K562 (cell line): ENCODE measurements around the gene NFS1. TPM values are rescaled to one million over a fixed set of nuclear protein-coding genes. Genes with fewer than 3 reads are reported as not detected.

Source experiments
- ATAC-seq: fragments of 200-7000 bp; cut with Tn5 transposase; 3 replicates; pipeline ENCODE4 v1.9.1; 2020; ENCODE audit warnings: moderate library complexity
- BruUV-seq: library from RNA; stranded (reverse); fragments of 400-500 nt; replicated peaks from 2 replicates; lab custom pipeline; 2021; lab: Mats Ljungman, UMichigan
- CTCF ChIA-PET: fragments of 300-600 bp; formaldehyde crosslinking; extraction: SDS; loops from one replicate; lab custom pipeline; 2021; ENCODE audit warnings: low intra/inter-chr PET ratio; lab: Yijun Ruan, JAX
- POLR2A ChIA-PET: fragments of 300-600, 350-650 bp; sonication (Branson Sonifier 250); formaldehyde crosslinking; extraction: SDS; loops from one replicate; lab custom pipeline; 2021; ENCODE audit warnings: antibody characterized with exemption, inconsistent platforms; lab: Yijun Ruan, JAX
- DNase-seq, 4 experiments: peaks; one replicate each; pipeline versions ENCODE4 v3.0.0 to v3.0.0-alpha.2; 2011 to 2018; ENCODE audit warnings: low spot score in 3 of 4, mixed read lengths in 3 of 4; ENCODE audit errors: extremely low read depth in 1 of 4
- FAIRE-seq: peaks from 2 replicates; lab custom pipeline; 2011; peaks lifted over from hg19 to GRCh38; lab: Jason Lieb, UNC
- H2AFZ ChIP-seq: 2 replicates; pipeline ENCODE4 v1.6.0; 2011; ENCODE audit warnings: low read depth, low read length, control low read depth, inconsistent platforms
- H3K27ac ChIP-seq: fragments of 200-600 bp; 3 replicates; pipeline ENCODE4 v1.8.0; 2011; ENCODE audit warnings: low read depth, mild to moderate bottlenecking, control low read depth, inconsistent platforms, low read length, moderate library complexity, mixed read lengths; ENCODE audit errors: extremely low read depth
- H3K27me3 ChIP-seq, 2 experiments: fragments of 300-600 bp in 1 of 2; 2 replicates in 1 of 2; 3 replicates in 1 of 2; pipeline versions ENCODE4 v1.6.0 to v1.8.0; 2011; ENCODE audit warnings: inconsistent platforms in 2 of 2, low read length in 2 of 2, mild to moderate bottlenecking in 1 of 2, mixed read lengths in 1 of 2, moderate library complexity in 1 of 2; ENCODE audit not compliant: control insufficient read depth in 2 of 2, insufficient read depth in 2 of 2
- H3K36me3 ChIP-seq: fragments of 300-600 bp; 3 replicates; pipeline ENCODE4 v1.8.0; 2011; ENCODE audit warnings: mild to moderate bottlenecking, low read length, inconsistent platforms; ENCODE audit not compliant: control insufficient read depth, insufficient read depth
- H3K4me1 ChIP-seq, 2 experiments: fragments of 200-600 bp in 1 of 2; replicated peaks in 1 of 2; 2 replicates in 1 of 2; 3 replicates in 1 of 2; pipeline versions ENCODE4 v1.5.1 to v1.8.0; 2011; ENCODE audit warnings: inconsistent platforms in 2 of 2, low read length in 2 of 2, mild to moderate bottlenecking in 1 of 2, mixed read lengths in 1 of 2, moderate library complexity in 1 of 2; ENCODE audit not compliant: control insufficient read depth in 2 of 2, insufficient read depth in 2 of 2
- H3K4me2 ChIP-seq: 2 replicates; pipeline ENCODE4 v1.6.1; 2011; ENCODE audit warnings: low read length, control low read depth, inconsistent platforms, mixed read lengths; ENCODE audit not compliant: insufficient read depth
- H3K4me3 ChIP-seq: fragments of 200-600 bp; sonication (generic), shearing (Covaris generic); 2 replicates; pipeline ENCODE4 v1.5.1; 2016; ENCODE audit warnings: control low read depth, inconsistent platforms
- H3K79me2 ChIP-seq: fragments of 200-600 bp; 3 replicates; pipeline ENCODE4 v1.8.0; 2011; ENCODE audit warnings: low read length, inconsistent platforms; ENCODE audit not compliant: control insufficient read depth, insufficient read depth
- H3K9ac ChIP-seq, 2 experiments: 2 replicates each; pipeline versions ENCODE4 v1.6.0 to v1.6.1; 2011; ENCODE audit warnings: low read depth in 2 of 2, low read length in 2 of 2, control low read depth in 1 of 2, inconsistent platforms in 1 of 2, mild to moderate bottlenecking in 1 of 2, mixed read lengths in 1 of 2; ENCODE audit not compliant: insufficient read depth in 1 of 2
- H3K9me1 ChIP-seq: one replicate; pipeline ENCODE4 v1.6.0; 2011; ENCODE audit warnings: inconsistent platforms, mild to moderate bottlenecking, low read length, moderate library complexity; ENCODE audit not compliant: control insufficient read depth, insufficient read depth
- H3K9me3 ChIP-seq: replicated peaks from 2 replicates; pipeline ENCODE4 v1.5.1; 2011; ENCODE audit warnings: low read depth, low read length, inconsistent platforms; ENCODE audit not compliant: control insufficient read depth, insufficient read depth
- H4K20me1 ChIP-seq: replicated peaks from 2 replicates; pipeline ENCODE4 v1.6.1; 2011; ENCODE audit warnings: low read length, inconsistent platforms, mixed read lengths; ENCODE audit not compliant: control insufficient read depth, insufficient read depth
- BRD9 ChIP-seq: fragments of 450-650 bp; IDR thresholded peaks from 2 replicates; pipeline ENCODE4 v1.6.1; 2018; ENCODE audit warnings: low read depth; ENCODE audit not compliant: partially characterized antibody
- ESRRB ChIP-seq: fragments of 250-450 bp; sonication (Bioruptor Pico); IDR thresholded peaks from 2 replicates; pipeline ENCODE4 v1.5.0; 2020; ENCODE audit warnings: mild to moderate bottlenecking, moderate library complexity, borderline replicate concordance
- HDAC6 ChIP-seq: IDR thresholded peaks from 2 replicates; pipeline ENCODE4 v1.6.1; 2012; ENCODE audit warnings: low read depth, mild to moderate bottlenecking, control low read depth, inconsistent platforms, low read length, moderate library complexity
- NCOA2 ChIP-seq, 2 experiments: fragments of 450-650 bp; IDR thresholded peaks; 2 replicates each; pipeline ENCODE4 v1.6.1; 2018; ENCODE audit warnings: mild to moderate bottlenecking in 2 of 2, moderate library complexity in 1 of 2; ENCODE audit not compliant: partially characterized antibody in 2 of 2
- NCOA6 ChIP-seq: fragments of 450-650 bp; IDR thresholded peaks from 2 replicates; pipeline ENCODE4 v1.6.1; 2017; ENCODE audit warnings: mild to moderate bottlenecking
- POLR2A ChIP-seq: fragments of 450-650 bp; conservative IDR thresholded peaks from 2 replicates; pipeline ENCODE4 v1.6.1; 2016
- PRMT5 ChIP-seq: sonication (generic); formaldehyde crosslinking; IDR thresholded peaks from 2 replicates; pipeline ENCODE4 v1.5.0; 2020; ENCODE audit warnings: missing genetic modification reagents
- RUNX1 ChIP-seq: sonication (generic); IDR thresholded peaks from 2 replicates; pipeline ENCODE4 v1.6.1; 2016; ENCODE audit warnings: antibody characterized with exemption, low read depth
- SRSF3 ChIP-seq: fragments of 200-400 bp; formaldehyde crosslinking; IDR thresholded peaks from 2 replicates; pipeline ENCODE4 v1.6.1; 2016; ENCODE audit warnings: mild to moderate bottlenecking, low read length, moderate library complexity; ENCODE audit not compliant: insufficient read depth
- TCF3 ChIP-seq: sonication (generic); formaldehyde crosslinking; IDR thresholded peaks from 2 replicates; pipeline ENCODE4 v1.4.0; 2020; ENCODE audit warnings: mild to moderate bottlenecking, missing genetic modification reagents
- ZBTB7A ChIP-seq: IDR thresholded peaks from 2 replicates; pipeline ENCODE4 v1.6.1; 2011; ENCODE audit warnings: low read depth, mild to moderate bottlenecking, low read length, moderate library complexity, borderline replicate concordance; ENCODE audit not compliant: control insufficient read depth
- ZNF41 ChIP-seq: fragments of 250-450 bp; sonication (Bioruptor Pico); conservative IDR thresholded peaks from 2 replicates; pipeline ENCODE4 v1.4.0; 2020; ENCODE audit warnings: mild to moderate bottlenecking
- ZNF644 ChIP-seq: fragments of 200-800 bp; sonication (Bioruptor generic); IDR thresholded peaks from 2 replicates; pipeline ENCODE4 v1.6.1; 2016; ENCODE audit warnings: low read depth, missing genetic modification characterization, missing compliant biosample characterization
- WGBS: fragments of 100-300 bp; shearing (Covaris generic); methylation state at CpG from one replicate; pipeline ENCODE4 v1.1.6; 2016; ENCODE audit warnings: low coverage, mixed read lengths; ENCODE audit not compliant: insufficient coverage; ENCODE audit errors: missing lambda C conversion rate; 5-methylcytosine and 5-hydroxymethylcytosine counted together
- in situ Hi-C: fragments of 300-500 bp; cut with MboI; formaldehyde crosslinking; loops from 4 replicates; pipeline ENCODE4 v1.15.0; 2018; ENCODE audit warnings: inconsistent platforms, mixed read lengths
- intact Hi-C: fragments of 100-400 bp; cut with micrococcal nuclease; formaldehyde crosslinking; loops from 2 replicates; pipeline ENCODE4 v1.14.2; 2022
- polyA plus RNA-seq, 8 experiments: library from polyadenylated mRNA; depleted of rRNA in 4 of 8; stranded (reverse) in 5 of 8; unstranded in 3 of 8; fragments of >200 nt; fragmentation: Nextera tagmentation in 2 of 8; fragmentation: Illumina TruSeq in 1 of 8; extraction: Ambion mirVana in 2 of 8; extraction: Trizol in 1 of 8; gene quantifications; 2 replicates each; pipeline versions ENCODE4 v1.2.1 to v1.2.3, GENCODE V29; 2011 to 2014; ENCODE audit warnings: inconsistent platforms in 1 of 8, missing spikeins in 1 of 8
- total RNA-seq, 7 experiments: library from RNA; depleted of rRNA in 6 of 7; stranded (reverse); fragments of >200 nt in 6 of 7; fragmentation: Illumina TruSeq in 2 of 7; extraction: Trizol in 2 of 7; gene quantifications; 2 replicates each; pipeline versions ENCODE4 v1.2.1 to v1.2.3, GENCODE V29; 2011 to 2021; ENCODE audit warnings: low replicate concordance in 1 of 7
- TF ChIP-seq, protein P1 (sequence below): fragments of 250-450 bp; sonication (Bioruptor Pico); IDR thresholded peaks from 2 replicates; pipeline ENCODE4 v1.5.0; 2020; ENCODE audit warnings: mild to moderate bottlenecking
- TF ChIP-seq, protein P2 (sequence below): fragments of 250-450 bp; sonication (Bioruptor Pico); IDR thresholded peaks from 2 replicates; pipeline ENCODE4 v1.8.0; 2021; ENCODE audit warnings: borderline replicate concordance, mild to moderate bottlenecking, moderate library complexity; ENCODE audit not compliant: poor library complexity, severe bottlenecking
- TF ChIP-seq, protein P3 (sequence below): fragments of 250-450 bp; sonication (Bioruptor Pico); IDR thresholded peaks from 2 replicates; pipeline ENCODE4 v1.9.0; 2021; ENCODE audit warnings: mild to moderate bottlenecking

NFS1 gene
- total and polyA plus RNA-seq, 9 of the 15 experiments (the other 6 are each of a cell fraction or from before 2014, with no cell fraction given): 11.5 to 84.8 (median 47.1) TPM

GRCh38 chr20:35627121-35627520, 72.0 kb downstream of the NFS1 start:
- intact Hi-C loops: no loop called here
- H3K27me3 ChIP-seq: no peaks in the 10 kb centered on the region
- CTCF ChIA-PET: no interaction called here

DNA sequence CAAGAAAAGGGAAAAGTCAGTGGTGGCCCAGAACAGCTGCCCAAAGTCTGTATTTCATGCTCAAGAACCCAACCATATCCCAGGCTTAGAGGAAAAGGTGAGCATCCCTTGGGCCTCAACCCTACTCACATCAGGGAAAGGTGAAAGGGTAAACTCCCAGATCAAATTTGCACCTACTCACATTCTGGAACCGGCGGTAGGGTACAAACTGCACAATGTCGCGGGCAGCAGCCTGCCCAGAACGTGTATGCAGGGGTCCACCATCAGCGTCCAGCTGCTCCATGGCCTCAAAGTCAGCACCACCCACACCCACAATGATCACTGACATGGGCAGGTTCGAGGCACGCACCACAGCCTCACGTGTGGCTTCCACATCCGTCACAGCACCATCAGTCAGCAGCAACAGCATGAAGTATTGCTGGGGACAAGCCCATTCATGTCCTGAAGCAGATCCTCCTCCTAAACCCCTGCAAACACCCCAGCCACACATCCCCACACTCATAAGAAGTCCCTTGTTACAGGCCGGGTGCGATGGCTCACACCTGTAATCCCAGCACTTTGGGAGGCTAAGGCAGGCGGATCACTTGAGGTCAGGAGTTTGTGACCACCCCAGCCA, 72.7 kb downstream of the NFS1 start:
- TF ChIP-seq, protein P1, sequence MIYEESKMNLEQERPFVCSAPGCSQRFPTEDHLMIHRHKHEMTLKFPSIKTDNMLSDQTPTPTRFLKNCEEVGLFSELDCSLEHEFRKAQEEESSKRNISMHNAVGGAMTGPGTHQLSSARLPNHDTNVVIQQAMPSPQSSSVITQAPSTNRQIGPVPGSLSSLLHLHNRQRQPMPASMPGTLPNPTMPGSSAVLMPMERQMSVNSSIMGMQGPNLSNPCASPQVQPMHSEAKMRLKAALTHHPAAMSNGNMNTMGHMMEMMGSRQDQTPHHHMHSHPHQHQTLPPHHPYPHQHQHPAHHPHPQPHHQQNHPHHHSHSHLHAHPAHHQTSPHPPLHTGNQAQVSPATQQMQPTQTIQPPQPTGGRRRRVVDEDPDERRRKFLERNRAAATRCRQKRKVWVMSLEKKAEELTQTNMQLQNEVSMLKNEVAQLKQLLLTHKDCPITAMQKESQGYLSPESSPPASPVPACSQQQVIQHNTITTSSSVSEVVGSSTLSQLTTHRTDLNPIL (CRISPR knock-in tag): no peak
- TF ChIP-seq NCOA6: no peak
- TF ChIP-seq, protein P2, sequence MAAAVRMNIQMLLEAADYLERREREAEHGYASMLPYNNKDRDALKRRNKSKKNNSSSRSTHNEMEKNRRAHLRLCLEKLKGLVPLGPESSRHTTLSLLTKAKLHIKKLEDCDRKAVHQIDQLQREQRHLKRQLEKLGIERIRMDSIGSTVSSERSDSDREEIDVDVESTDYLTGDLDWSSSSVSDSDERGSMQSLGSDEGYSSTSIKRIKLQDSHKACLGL (CRISPR knock-in tag): no peak
- no peak for TF ChIP-seq SRSF3
- no peak for TF ChIP-seq BRD9
- TF ChIP-seq NCOA2 (IDR thresholded peaks at IDR 0.05; ENCODE audit: partially characterized antibody in 2 of 2): no peak
- no peak for TF ChIP-seq ESRRB (CRISPR knock-in tag)
- Histone ChIP-seq H3K4me3 (no peak overlapping the region), H3K9ac (peak overlapping the region in 1 of 2 experiments; percentile 43; a peak in 1 of 4 replicates), H4K20me1 (no peaks in the 10 kb centered on the region), H2AFZ (no peak overlapping the region), H3K27ac (no peak overlapping the region), H3K36me3 (peaks cover 55% of the 10 kb centered on the region; the same call in 2 of the 3 replicates), H3K9me1 (no peaks in the 10 kb centered on the region), H3K4me2 (no peak overlapping the region), H3K79me2 (no peaks in the 10 kb centered on the region), H3K9me3 (no peaks in the 10 kb centered on the region), H3K4me1 (no peaks in the 10 kb centered on the region), H3K27me3 (no peaks in the 10 kb centered on the region)
- 94% methylated on average over 13 of the region's 13 CpGs for WGBS
- CTCF ChIA-PET: no interaction called here
- ATAC-seq (no peak), DNase-seq (no peak), FAIRE-seq (no peak)
- in situ Hi-C loops: no loop called here
- intact Hi-C loops: no loop called here
- TSS peak; percentile 61 for BruUV-seq
- POLR2A ChIA-PET: interaction anchor here (0.6 kb wide), 2 partner anchors 71 to 876 kb away, joined by 3 read pairs; no protein-coding TSS in a partner anchor

More at GRCh38 chr20:35627121-35627520, 72.0 kb downstream of the NFS1 start:
- ATAC-seq (no peak), DNase-seq (no peak), FAIRE-seq (no peak)
- H3K4me3 ChIP-seq: no peak overlapping the region
- no peak for TF ChIP-seq TCF3 (CRISPR knock-in tag)
- TF ChIP-seq ZNF41 (CRISPR knock-in tag): no peak
- TF ChIP-seq PRMT5 (CRISPR knock-in tag): no peak
- TF ChIP-seq, protein P3, sequence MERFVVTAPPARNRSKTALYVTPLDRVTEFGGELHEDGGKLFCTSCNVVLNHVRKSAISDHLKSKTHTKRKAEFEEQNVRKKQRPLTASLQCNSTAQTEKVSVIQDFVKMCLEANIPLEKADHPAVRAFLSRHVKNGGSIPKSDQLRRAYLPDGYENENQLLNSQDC (CRISPR knock-in tag): no peak
- TF ChIP-seq ZNF644 (tag): no peak
- TF ChIP-seq RUNX1: no peak
- no peak for TF ChIP-seq HDAC6
- TF ChIP-seq POLR2A: no peak
- TF ChIP-seq ZBTB7A: no peak
- H3K4me1 ChIP-seq: no peaks in the 10 kb centered on the region
- H3K79me2 ChIP-seq: no peaks in the 10 kb centered on the region
- no peak overlapping the region for H3K27ac ChIP-seq
- H3K9me1 ChIP-seq: no peaks in the 10 kb centered on the region
- no peak overlapping the region for H3K9ac ChIP-seq
- H3K9me3 ChIP-seq: no peaks in the 10 kb centered on the region
- POLR2A ChIA-PET: interaction anchor here (0.6 kb wide), 2 partner anchors 72 to 877 kb away, joined by 3 read pairs; no protein-coding TSS in a partner anchor
- H4K20me1 ChIP-seq: no peaks in the 10 kb centered on the region
- in situ Hi-C loops: no loop called here
- peaks cover 60% of the 10 kb centered on the region; the same call in 2 of the 3 replicates for H3K36me3 ChIP-seq
- H3K4me2 ChIP-seq: no peak overlapping the region
- H2AFZ ChIP-seq: no peak overlapping the region
- no TSS peak for BruUV-seq
- 90% methylated on average over 8 of the region's 8 CpGs for WGBS
